Colonic mucosa (tissue), 4 donors: ENCODE results near the gene IGF1. TPM values are rescaled to one million over a fixed set of nuclear protein-coding genes. Genes with fewer than 3 reads are reported as not detected.

Experiments used
- DNase-seq: peaks from one replicate; pipeline ENCODE4 v3.0.0-alpha.2; 2020
- H3K27ac ChIP-seq: fragments of 200-600 bp; one replicate; pipeline ENCODE4 v1.8.0; 2021
- H3K27me3 ChIP-seq: fragments of 200-600 bp; one replicate; pipeline ENCODE4 v1.8.0; 2021
- H3K36me3 ChIP-seq: fragments of 200-600 bp; one replicate; pipeline ENCODE4 v1.8.0; 2021
- H3K4me1 ChIP-seq: fragments of 200-600 bp; one replicate; pipeline ENCODE4 v1.8.0; 2021; ENCODE audit warnings: mild to moderate bottlenecking
- H3K4me3 ChIP-seq: fragments of 200-600 bp; one replicate; pipeline ENCODE4 v1.8.0; 2021
- H3K9ac ChIP-seq, 2 donors: one replicate each; pipeline ENCODE4 v1.7.0; 2013; ENCODE audit warnings: control low read depth in 2 of 2, low read depth in 2 of 2, low read length in 2 of 2
- H3K9me3 ChIP-seq: fragments of 200-600 bp; one replicate; pipeline ENCODE4 v1.8.0; 2021
- intact Hi-C: fragments of 100-400 bp; cut with DNase I; formaldehyde crosslinking; loops from one replicate; pipeline ENCODE4 v1.14.1; 2022
- total RNA-seq, 2 donors: library from RNA; stranded (reverse); fragmentation: NEBNext Ultra II Directional in 1 of 2; extraction: Animal tissue kit (Norgen Biotek cat#: 25700) in 1 of 2; gene quantifications; one replicate each; pipeline ENCODE4 v1.2.1, GENCODE V29; 2021
- TF ChIP-seq, protein P1 (sequence below): fragments of 200-600 bp; IDR thresholded peaks from one replicate; pipeline ENCODE4 v1.8.0; 2022; ENCODE audit warnings: antibody characterized with exemption, mild to moderate bottlenecking
- donor health status: healthy.
- donor health status: DM: no; HTN: no; CAD: no.
- donor health status: DM: no; HTN: no; CAD: no.

IGF1 gene
- total RNA-seq, 2 donors from 2014 or later = 1.6 to 3.2 TPM

DNA sequence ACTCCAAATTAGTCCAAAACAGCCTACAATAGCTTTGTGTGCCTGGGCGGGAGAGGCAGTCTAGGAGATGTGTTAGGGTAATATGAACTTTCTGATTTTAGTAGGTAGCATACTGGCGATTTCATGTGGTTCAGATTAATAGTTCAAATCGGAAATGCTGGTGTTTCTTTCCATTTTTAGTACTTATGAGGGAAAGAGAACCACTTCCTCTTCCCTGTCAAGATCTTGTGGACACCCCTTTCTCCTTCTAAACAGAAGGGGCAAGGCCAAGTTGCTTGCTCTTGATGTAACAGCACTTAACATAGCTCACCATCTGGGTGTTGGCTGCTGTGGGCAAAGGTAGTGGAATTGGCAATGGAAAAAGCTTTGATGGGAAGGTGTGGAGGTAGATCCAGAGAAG lies 32.2 kb upstream of the IGF1 start:
- intact Hi-C loops = no loop called here
- H3K36me3 ChIP-seq = no peaks in the 10 kb centered on the region
- no peak overlapping the region for H3K9ac ChIP-seq
- H3K4me3 ChIP-seq = no peak overlapping the region
- H3K4me1 ChIP-seq = no peaks in the 10 kb centered on the region
- no peaks in the 10 kb centered on the region for H3K9me3 ChIP-seq
- TF ChIP-seq, protein P1, sequence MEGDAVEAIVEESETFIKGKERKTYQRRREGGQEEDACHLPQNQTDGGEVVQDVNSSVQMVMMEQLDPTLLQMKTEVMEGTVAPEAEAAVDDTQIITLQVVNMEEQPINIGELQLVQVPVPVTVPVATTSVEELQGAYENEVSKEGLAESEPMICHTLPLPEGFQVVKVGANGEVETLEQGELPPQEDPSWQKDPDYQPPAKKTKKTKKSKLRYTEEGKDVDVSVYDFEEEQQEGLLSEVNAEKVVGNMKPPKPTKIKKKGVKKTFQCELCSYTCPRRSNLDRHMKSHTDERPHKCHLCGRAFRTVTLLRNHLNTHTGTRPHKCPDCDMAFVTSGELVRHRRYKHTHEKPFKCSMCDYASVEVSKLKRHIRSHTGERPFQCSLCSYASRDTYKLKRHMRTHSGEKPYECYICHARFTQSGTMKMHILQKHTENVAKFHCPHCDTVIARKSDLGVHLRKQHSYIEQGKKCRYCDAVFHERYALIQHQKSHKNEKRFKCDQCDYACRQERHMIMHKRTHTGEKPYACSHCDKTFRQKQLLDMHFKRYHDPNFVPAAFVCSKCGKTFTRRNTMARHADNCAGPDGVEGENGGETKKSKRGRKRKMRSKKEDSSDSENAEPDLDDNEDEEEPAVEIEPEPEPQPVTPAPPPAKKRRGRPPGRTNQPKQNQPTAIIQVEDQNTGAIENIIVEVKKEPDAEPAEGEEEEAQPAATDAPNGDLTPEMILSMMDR = no peak
- no peaks in the 10 kb centered on the region for H3K27me3 ChIP-seq
- no peak overlapping the region for H3K27ac ChIP-seq
- DNase-seq = no peak

DNA sequence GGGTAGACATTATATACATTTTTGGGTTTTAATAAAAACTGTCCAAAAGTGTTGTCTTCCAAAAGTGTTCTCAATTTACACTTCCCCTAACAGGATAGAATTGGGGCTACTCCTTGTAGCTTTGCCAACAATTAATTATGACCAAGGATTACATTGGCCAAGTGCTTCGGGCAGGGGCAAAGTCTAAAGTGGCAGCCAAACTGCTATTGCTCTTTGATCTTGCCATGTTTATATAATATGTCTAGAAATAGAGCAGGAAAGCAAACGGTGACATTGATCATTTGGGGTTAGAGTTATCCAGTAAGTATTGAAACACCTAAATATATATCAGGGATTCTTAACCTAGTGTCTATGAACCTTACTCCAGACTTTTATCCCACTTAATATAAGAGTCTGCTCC lies 31.2 kb upstream of the IGF1 start:
- no peaks in the 10 kb centered on the region for H3K36me3 ChIP-seq
- H3K4me1 ChIP-seq = no peaks in the 10 kb centered on the region
- no peaks in the 10 kb centered on the region for H3K27me3 ChIP-seq
- H3K27ac ChIP-seq = no peak overlapping the region
- DNase-seq = no peak
- no peaks in the 10 kb centered on the region for H3K9me3 ChIP-seq
- H3K4me3 ChIP-seq = no peak overlapping the region
- H3K9ac ChIP-seq = no peak overlapping the region
- TF ChIP-seq, protein P1 = no peak
- intact Hi-C loops = no loop called here

DNA sequence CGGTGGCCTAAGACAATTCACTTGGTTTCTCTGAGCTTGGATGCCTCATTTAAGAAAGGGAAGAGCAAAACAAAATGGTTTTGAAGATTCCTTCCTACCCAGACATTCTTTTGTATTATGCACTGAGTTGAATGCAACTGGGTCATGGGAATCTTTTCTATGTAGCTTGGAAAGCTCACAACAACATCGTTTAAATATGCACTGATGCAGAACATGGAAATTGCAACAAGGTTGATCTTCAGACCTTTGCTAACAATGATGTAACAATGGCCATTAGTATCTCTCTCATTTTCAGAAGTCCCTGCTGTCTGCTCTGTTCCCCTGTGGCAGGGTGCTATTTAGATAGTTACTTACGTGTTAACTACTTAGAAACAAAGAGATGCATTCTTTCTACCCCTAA lies 30.1 kb upstream of the IGF1 start:
- TF ChIP-seq, protein P1 = no peak
- H3K27ac ChIP-seq = no peak overlapping the region

DNA sequence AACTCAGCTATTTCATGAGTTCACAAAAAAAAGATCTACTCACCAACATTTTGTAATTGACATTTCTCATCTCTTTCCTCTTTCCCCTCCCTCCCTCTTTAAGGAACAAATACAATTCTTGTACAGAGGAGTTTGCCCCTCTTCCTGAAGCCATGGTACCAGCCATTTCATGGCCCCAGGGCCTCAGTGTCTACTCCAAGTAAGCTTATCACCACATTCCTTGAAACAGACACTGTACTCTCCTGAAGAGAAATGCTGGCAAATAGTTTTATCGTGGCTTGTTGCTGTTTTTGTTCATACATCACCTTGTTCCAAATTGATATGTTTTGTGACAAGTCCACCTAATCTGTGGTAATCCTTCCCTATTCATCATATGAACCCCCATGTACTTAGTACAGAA lies 29.7 kb upstream of the IGF1 start:
- Histone ChIP-seq H3K4me1 (no peaks in the 10 kb centered on the region), H3K27me3 (no peaks in the 10 kb centered on the region), H3K9me3 (no peaks in the 10 kb centered on the region), H3K4me3 (no peak overlapping the region), H3K36me3 (no peaks in the 10 kb centered on the region), H3K27ac (no peak overlapping the region), H3K9ac (no peak overlapping the region)
- intact Hi-C loops = no loop called here
- TF ChIP-seq, protein P1 = no peak
- DNase-seq = no peak

More for the DNA sequence above, 30.1 kb upstream of the IGF1 start:
- Histone ChIP-seq H3K4me1 (no peaks in the 10 kb centered on the region), H3K9ac (no peak overlapping the region), H3K4me3 (no peak overlapping the region), H3K9me3 (no peaks in the 10 kb centered on the region), H3K27me3 (no peaks in the 10 kb centered on the region), H3K36me3 (no peaks in the 10 kb centered on the region)
- intact Hi-C loops = no loop called here
- DNase-seq = no peak

DNA sequence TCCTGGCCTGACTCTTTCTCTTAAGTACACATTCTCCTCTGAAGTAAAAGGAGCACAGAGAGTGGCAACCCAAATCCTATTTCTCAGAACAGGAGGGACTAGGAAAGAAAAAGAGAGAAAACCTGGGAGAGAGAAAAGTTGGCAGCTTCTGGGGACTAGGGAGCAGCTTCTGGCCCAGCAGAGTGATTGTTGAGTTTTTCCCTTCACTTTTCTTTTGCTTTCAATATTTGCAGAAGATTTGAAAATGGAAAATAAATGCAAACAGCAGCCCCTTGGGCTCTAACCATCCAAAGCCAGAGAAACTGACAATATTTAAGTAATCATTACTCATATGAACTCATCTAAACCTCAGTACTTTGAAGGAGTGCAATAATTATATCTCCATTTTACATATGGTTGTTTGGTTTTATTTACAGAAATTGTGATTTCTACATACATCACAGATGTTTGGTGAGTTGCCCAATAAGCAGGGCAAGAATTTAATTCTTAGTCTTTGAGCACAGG lies 28.8 kb upstream of the IGF1 start:
- H3K27me3 ChIP-seq = no peaks in the 10 kb centered on the region
- no peak overlapping the region for H3K9ac ChIP-seq
- H3K27ac ChIP-seq = no peak overlapping the region
- H3K4me1 ChIP-seq = no peaks in the 10 kb centered on the region
- H3K36me3 ChIP-seq = no peaks in the 10 kb centered on the region
- H3K4me3 ChIP-seq = no peak overlapping the region
- DNase-seq = no peak
- no peaks in the 10 kb centered on the region for H3K9me3 ChIP-seq
- TF ChIP-seq, protein P1 = no peak
- intact Hi-C loops = no loop called here

DNA sequence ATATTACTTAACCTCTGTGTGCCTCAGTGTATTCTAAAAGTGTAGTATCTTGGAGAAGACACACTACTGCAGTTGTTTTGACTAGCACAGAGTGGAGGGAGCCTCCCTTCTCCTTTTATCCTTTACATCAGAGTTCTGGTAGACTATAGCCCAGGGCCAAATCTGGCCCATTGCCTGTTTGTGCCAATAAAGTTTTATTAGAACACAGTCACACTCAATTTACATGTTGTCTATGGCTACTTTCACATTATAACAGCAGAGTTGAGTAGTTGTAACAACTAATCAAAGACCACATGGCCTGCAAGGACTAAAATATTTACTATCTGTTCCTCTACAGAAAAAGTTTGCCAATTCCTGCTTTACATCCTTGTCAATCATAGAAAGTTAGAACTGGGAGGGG lies 27.7 kb upstream of the IGF1 start:
- Histone ChIP-seq H3K36me3 (no peaks in the 10 kb centered on the region), H3K9me3 (no peaks in the 10 kb centered on the region), H3K27me3 (no peaks in the 10 kb centered on the region), H3K4me1 (no peaks in the 10 kb centered on the region), H3K9ac (no peak overlapping the region), H3K27ac (no peak overlapping the region), H3K4me3 (no peak overlapping the region)
- TF ChIP-seq, protein P1 = no peak
- DNase-seq = no peak
- intact Hi-C loops = no loop called here
